Measurements from ENCODE around the gene AMFR. TPM values are rescaled to one million over a fixed set of nuclear protein-coding genes. Genes with fewer than 3 reads are reported as not detected.
"Not testable (repeated sequence)": the region's sequence is repeated elsewhere in the genome, so short reads cannot be mapped to it uniquely, and the experiment has no call there.

The AMFR gene
- total and polyA plus RNA-seq, 2 of the 8 experiments (the other 6 are each of a cell fraction or from before 2014, with no cell fraction given): 18.6 to 21.7 TPM

DNA sequence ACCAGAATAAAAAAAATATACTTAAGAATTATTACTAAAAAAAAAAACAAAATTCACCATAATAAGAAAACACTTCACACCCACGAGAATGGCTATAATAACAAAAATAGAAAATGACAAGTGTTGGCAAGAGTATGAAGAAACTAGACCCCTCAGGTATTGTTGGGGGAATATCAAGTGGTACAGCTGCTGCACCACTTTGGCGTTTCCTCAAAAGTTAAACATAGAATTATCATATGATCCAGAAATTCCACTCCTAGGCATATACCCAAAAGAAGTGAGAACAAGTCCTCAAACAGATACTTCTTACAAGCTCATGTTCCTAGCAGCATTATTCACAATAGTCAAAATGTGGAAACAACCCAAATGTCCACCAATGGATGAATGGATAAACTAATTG is 26.3 kb downstream of the AMFR start (continued):
- TF ChIP-seq CREB1 (IDR thresholded peaks at IDR 0.05) (no peak), POLR2A (IDR thresholded peaks at IDR 0.05; ENCODE audit: control extremely low read depth in 1 of 2, low read depth in 2 of 2, low read length in 2 of 2) (no peak), EP300 (IDR thresholded peaks at IDR 0.05; ENCODE audit: borderline replicate concordance in 1 of 2, low read depth in 2 of 2, low read length in 2 of 2) (no peak), BCL11A (IDR thresholded peaks at IDR 0.05; ENCODE audit: low read depth in 2 of 2, low read length in 2 of 2) (no peak), KDM1A (IDR thresholded peaks at IDR 0.05; ENCODE audit: borderline replicate concordance, low read length) (no peak), SIRT6 (IDR thresholded peaks at IDR 0.05; ENCODE audit: low read length) (no peak)

DNA sequence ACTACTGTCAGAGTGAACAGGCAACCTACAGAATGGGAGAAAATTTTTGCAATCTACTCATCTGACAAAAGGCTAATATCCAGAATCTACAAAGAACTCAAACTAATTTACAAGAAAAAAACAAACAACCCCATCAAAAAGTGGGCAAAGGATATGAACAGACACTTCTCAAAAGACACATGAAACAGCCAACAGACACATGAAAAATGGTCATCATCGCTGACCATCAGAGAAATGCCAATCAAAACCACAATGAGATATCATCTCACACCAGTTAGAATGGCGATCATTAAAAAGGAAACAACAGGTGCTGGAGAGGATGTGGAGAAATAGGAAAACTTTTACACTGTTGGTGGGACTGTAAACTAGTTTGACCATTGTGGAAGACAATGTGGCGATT is 28.6 kb downstream of the AMFR start:
- H3K27me3 ChIP-seq (replicated peaks in 1 of 4; ENCODE audit: control insufficient read depth in 3 of 4, extremely low read depth in 1 of 4, insufficient read depth in 3 of 4, low read length in 3 of 4); H2BK20ac ChIP-seq (ENCODE audit: low read length); CTCF ChIA-PET (ENCODE audit: partially characterized antibody); H3K36me3 ChIP-seq (ENCODE audit: control insufficient read depth in 2 of 4, insufficient read depth in 4 of 4, low read length in 3 of 4); H3K23me2 ChIP-seq (ENCODE audit: low read depth, low read length); H3K4me1 ChIP-seq (replicated peaks in 1 of 4; ENCODE audit: control insufficient read depth in 3 of 4, insufficient read depth in 4 of 4, low read length in 3 of 4); FAIRE-seq; H3K4me2 ChIP-seq (ENCODE audit: insufficient read depth in 1 of 2, low read depth in 2 of 2, low read length in 2 of 2); H3K4ac ChIP-seq (replicated peaks; ENCODE audit: insufficient read length, low read depth, low read length); H3K4me3 ChIP-seq (ENCODE audit: extremely low read depth in 1 of 4, insufficient read depth in 2 of 4, low read depth in 3 of 4, low read length in 4 of 4); H3K23ac ChIP-seq (ENCODE audit: insufficient read length); H2AK5ac ChIP-seq (ENCODE audit: low read depth, low read length); H2AFZ ChIP-seq (ENCODE audit: low read length); H4K8ac ChIP-seq (ENCODE audit: extremely low read depth, insufficient read depth, low read length); POLR2A ChIA-PET (ENCODE audit: partially characterized antibody); H2BK120ac ChIP-seq (replicated peaks; ENCODE audit: low read depth, low read length); H3K79me1 ChIP-seq (ENCODE audit: low read depth, low read length); H2BK5ac ChIP-seq (ENCODE audit: low read depth, low read length); H2BK15ac ChIP-seq (ENCODE audit: low read length); H2BK12ac ChIP-seq (ENCODE audit: low read depth, low read length); H4K91ac ChIP-seq (replicated peaks; ENCODE audit: insufficient read length, low read length); H3K14ac ChIP-seq (ENCODE audit: insufficient read length); H3K27ac ChIP-seq (ENCODE audit: low read depth, low read length); H3K56ac ChIP-seq (replicated peaks; ENCODE audit: insufficient read length, low read depth, low read length); H3K9me3 ChIP-seq (ENCODE audit: insufficient read depth in 2 of 2, low read depth in 1 of 2, low read length in 1 of 2); H3K79me2 ChIP-seq (ENCODE audit: control insufficient read depth in 1 of 2, insufficient read depth in 2 of 2, low read length in 2 of 2); DNase-seq (ENCODE audit: low read depth in 1 of 2, low spot score in 2 of 2); H4K20me1 ChIP-seq (replicated peaks in 1 of 2; ENCODE audit: control insufficient read depth in 1 of 2, insufficient read depth in 2 of 2, low read length in 2 of 2); H3K18ac ChIP-seq (ENCODE audit: extremely low read depth, low read length); H3K9ac ChIP-seq (replicated peaks in 1 of 4; ENCODE audit: extremely low read depth in 1 of 4, low read depth in 3 of 4, low read length in 3 of 4); H4K5ac ChIP-seq (ENCODE audit: insufficient read length, low read depth, low read length): not testable (repeated sequence)
- WGBS, 2 experiments (ENCODE audit: extremely low coverage in 1 of 2, insufficient coverage in 1 of 2, insufficient read length in 1 of 2, insufficient replicate concordance in 2 of 2, low coverage in 1 of 2, low lambda C conversion rate in 2 of 2, missing lambda C conversion rate in 1 of 2): 67% methylated on average over 3 of the region's 3 CpGs; no CpG with 5 or more reads in 1 of the 2 experiments
